ENCODE results near the gene SMCO3. TPM values are rescaled to one million over a fixed set of nuclear protein-coding genes. Genes with fewer than 3 reads are reported as not detected.

The SMCO3 gene
- polyA plus RNA-seq (2012; ENCODE audit: missing spikeins): 0.28 TPM

DNA sequence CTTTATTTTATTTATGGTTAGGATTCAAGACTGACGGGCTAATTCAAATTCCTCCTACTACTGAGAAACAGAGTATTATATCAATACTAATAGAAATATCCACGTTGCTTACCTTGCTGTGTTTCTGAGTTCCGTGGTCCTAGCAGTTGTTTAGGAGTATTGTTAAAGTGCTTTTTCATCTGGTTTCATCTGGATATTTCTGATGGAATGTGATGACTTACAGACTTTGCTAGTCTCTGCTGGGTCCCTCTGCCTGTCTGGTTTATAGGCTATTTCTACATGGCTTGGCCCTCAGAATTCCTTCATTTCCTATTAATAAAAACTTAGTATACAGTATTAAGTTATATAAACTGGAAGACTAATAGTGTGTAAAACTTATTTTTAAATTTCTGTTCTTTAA is at the start of gene SMCO3:
SMCO3 (minus strand) TSS at position 169 of the 400 bp plus-strand sequence. CDS start 7,502 bp downstream, outside the sequence.
- no peak for DNase-seq (ENCODE audit: insufficient read length)
- FAIRE-seq: no peak
- no peak for TF ChIP-seq TAF1 (IDR thresholded peaks at IDR 0.05; ENCODE audit: borderline replicate concordance, low read depth, low read length)
- TF ChIP-seq POLR2AphosphoS5 (IDR thresholded peaks at IDR 0.05; ENCODE audit: low read depth, low read length): no peak
- no peak for TF ChIP-seq POLR2A (IDR thresholded peaks at IDR 0.05; ENCODE audit: low read depth, low read length)

DNA sequence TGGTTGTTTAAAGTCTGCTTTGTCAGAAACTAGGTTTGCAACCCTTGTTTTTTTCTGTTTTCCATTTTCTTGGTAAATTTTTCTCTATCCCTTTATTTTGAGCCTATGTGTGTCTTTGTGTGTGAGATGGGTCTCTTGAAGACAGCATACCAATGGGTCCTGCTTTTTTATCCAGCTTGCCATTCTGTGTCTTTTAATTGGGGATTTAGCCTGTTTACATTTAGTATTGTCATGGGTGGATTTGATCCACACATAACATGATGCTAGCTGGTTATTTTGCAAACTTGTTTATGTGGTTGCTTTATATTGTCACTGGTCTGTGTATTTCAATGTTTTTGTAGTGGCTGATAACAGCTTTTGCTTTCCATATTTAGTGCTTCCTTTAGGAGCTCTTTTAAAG is 46.5 kb upstream of the SMCO3 start:
- no peak for TF ChIP-seq POLR2AphosphoS5 (IDR thresholded peaks at IDR 0.05; ENCODE audit: low read depth, low read length)
- TF ChIP-seq TAF1 (IDR thresholded peaks at IDR 0.05; ENCODE audit: borderline replicate concordance, low read depth, low read length): no peak
- no peak for TF ChIP-seq POLR2A (IDR thresholded peaks at IDR 0.05; ENCODE audit: low read depth, low read length)
- DNase-seq (ENCODE audit: insufficient read length): no peak
- FAIRE-seq: no peak

DNA sequence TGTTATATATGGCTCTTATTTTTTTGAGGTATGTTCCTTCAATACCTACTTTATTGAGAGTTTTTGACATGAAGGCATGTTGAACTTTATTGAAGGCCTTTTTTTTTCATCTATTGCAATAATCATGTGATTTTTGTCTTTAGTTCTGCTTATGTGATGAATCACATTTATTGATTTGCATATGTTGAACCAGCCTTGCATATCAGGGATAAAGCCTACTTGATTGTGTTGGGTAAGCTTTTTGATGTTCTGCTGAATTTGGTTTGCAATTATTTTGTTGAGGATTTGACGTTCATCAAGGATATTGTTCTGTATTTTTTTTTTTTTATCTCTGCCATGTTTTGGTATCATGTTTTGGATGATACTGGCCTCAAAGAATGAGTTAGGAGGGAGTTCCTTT is 44.5 kb upstream of the SMCO3 start:
- DNase-seq (ENCODE audit: insufficient read length) (no peak), FAIRE-seq (no peak)
- no peak for TF ChIP-seq POLR2AphosphoS5 (IDR thresholded peaks at IDR 0.05; ENCODE audit: low read depth, low read length)
- no peak for TF ChIP-seq POLR2A (IDR thresholded peaks at IDR 0.05; ENCODE audit: low read depth, low read length)
- TF ChIP-seq TAF1 (IDR thresholded peaks at IDR 0.05; ENCODE audit: borderline replicate concordance, low read depth, low read length): no peak

DNA sequence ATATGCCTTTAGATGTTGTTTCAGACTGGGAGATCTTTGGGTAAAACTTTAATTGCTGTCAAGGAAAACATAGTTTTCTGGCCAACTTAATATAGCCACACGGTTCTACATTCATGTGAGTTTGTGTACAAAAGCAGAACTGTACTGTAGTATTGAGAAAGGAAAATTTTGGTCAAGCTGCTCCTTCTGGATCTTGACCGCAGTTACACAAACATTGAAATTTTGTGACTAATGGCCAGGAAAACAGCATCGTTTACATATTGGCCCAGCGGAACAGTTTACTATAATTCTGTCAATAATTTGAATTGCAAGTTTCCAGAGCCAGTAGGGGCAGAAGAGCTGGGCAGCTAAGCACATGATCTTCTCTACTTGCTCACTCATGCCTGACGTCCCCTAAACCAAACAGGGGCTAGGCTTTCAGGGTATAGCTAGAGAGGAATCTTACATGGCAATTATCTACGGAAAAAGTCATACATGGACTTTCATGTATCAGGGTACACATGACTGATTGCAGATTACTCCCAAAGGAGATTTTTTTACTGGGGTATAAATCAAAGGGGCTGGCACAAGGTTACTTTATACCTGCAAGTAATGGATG is 40.7 kb upstream of the SMCO3 start:
- no peak for FAIRE-seq

DNA sequence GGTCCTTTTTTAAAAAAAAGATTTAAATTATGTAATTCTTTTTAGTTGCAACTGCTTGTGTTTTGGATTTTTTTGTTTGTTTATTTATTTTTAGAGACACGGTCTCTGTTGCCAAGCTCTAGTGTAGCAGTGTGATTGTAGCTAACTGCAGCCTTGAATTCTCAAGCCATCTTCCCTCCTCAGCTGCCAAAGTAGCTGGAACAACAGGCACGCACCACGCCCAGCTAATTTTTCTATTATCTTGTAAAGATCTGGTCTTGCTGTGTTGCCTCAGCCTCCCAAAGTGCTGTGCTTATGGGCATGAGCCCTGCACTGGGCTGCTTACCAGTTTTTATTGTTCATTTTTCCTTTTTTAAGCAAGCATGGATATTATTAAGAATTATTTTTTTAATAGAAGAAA is 40.0 kb upstream of the SMCO3 start:
- DNase-seq (ENCODE audit: insufficient read length) (no peak), FAIRE-seq (no peak)
- TF ChIP-seq POLR2A (IDR thresholded peaks at IDR 0.05; ENCODE audit: low read depth, low read length) (no peak), TAF1 (IDR thresholded peaks at IDR 0.05; ENCODE audit: borderline replicate concordance, low read depth, low read length) (no peak), POLR2AphosphoS5 (IDR thresholded peaks at IDR 0.05; ENCODE audit: low read depth, low read length) (no peak)

More for the DNA sequence above, 40.7 kb upstream of the SMCO3 start:
- no peak for DNase-seq (ENCODE audit: insufficient read length)
- TF ChIP-seq POLR2A (IDR thresholded peaks at IDR 0.05; ENCODE audit: low read depth, low read length): no peak
- no peak for TF ChIP-seq TAF1 (IDR thresholded peaks at IDR 0.05; ENCODE audit: borderline replicate concordance, low read depth, low read length)
- TF ChIP-seq POLR2AphosphoS5 (IDR thresholded peaks at IDR 0.05; ENCODE audit: low read depth, low read length): no peak

DNA sequence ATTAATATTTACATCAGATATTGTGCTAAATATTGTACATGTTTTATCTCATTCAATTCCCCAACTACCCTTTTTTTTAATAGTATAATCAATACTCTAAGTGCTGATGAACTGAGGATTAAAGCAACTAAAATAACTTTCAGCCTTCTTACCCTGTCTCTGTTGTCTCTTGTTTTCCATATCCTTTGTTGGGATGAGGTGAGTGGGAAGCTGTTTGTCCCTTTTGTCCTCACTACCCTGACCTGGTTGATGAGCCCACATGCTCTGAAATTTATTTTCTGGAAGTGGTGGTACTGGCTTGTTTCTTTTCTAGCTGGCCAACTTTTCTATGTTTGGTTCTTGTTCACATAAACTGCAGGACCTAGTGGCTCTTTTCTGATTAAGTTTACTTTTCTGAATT is 38.9 kb upstream of the SMCO3 start:
- FAIRE-seq (no peak), DNase-seq (ENCODE audit: insufficient read length) (no peak)
- no peak for TF ChIP-seq TAF1 (IDR thresholded peaks at IDR 0.05; ENCODE audit: borderline replicate concordance, low read depth, low read length)
- TF ChIP-seq POLR2A (IDR thresholded peaks at IDR 0.05; ENCODE audit: low read depth, low read length): no peak
- TF ChIP-seq POLR2AphosphoS5 (IDR thresholded peaks at IDR 0.05; ENCODE audit: low read depth, low read length): no peak

DNA sequence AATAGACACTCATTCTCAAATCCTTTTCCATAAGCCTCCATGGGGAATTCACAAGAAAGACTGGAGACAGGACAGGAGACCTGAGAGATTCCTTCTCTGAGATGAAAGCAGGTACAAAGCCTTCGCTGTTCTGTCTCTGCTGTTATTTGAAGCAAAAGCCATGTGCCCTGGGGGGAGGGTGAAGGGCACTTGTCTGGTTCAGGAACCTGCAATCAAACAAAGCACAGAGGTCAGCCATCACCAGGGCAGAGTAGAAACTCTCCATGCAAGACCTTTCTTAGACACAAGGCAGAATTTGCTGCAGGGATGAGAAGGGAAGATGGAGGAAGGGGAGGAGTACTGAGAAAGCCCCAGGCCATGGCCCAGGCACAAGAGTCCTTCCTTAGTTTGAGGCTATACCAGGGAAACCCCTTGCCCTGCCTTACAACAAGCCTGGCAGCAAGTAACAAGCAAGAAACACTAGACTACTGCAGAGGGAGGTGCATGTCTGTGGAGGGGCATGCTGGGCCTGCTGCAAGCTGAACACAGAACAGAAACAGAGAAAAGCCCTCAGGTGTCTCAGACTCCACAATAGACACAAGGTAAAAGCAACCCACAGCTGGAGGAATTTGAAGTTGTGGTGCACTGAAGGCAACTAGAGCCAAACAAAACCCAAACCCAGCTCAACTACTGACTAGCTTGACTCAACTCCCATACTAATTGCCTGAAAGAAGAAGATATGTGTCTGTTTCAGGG is 37.1 kb upstream of the SMCO3 start:
- TF ChIP-seq POLR2AphosphoS5 (IDR thresholded peaks at IDR 0.05; ENCODE audit: low read depth, low read length) (no peak), POLR2A (IDR thresholded peaks at IDR 0.05; ENCODE audit: low read depth, low read length) (no peak), TAF1 (IDR thresholded peaks at IDR 0.05; ENCODE audit: borderline replicate concordance, low read depth, low read length) (no peak)
- DNase-seq (ENCODE audit: insufficient read length) (no peak), FAIRE-seq (no peak)

DNA sequence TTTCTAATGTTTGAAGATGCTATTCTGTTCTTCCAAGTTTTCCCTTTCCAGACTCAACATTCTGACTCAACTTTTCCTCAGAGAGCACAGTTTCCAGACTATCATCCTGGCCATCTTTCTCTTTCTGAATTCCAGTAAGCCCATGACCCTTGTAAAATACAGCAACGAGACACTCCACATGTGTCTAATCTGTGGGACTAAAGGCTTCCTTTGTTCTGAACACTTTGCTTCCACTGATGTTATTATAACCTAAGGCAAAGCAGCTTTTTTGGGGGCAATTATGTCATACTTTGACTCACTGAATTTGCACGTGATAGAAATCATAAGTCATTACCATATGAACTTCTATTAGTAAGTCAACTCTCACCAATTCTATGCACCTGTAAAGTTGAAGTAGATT is 35.7 kb upstream of the SMCO3 start:
- FAIRE-seq (no peak), DNase-seq (ENCODE audit: insufficient read length) (no peak)
- no peak for TF ChIP-seq POLR2AphosphoS5 (IDR thresholded peaks at IDR 0.05; ENCODE audit: low read depth, low read length)
- TF ChIP-seq POLR2A (IDR thresholded peaks at IDR 0.05; ENCODE audit: low read depth, low read length): no peak
- TF ChIP-seq TAF1 (IDR thresholded peaks at IDR 0.05; ENCODE audit: borderline replicate concordance, low read depth, low read length): no peak

DNA sequence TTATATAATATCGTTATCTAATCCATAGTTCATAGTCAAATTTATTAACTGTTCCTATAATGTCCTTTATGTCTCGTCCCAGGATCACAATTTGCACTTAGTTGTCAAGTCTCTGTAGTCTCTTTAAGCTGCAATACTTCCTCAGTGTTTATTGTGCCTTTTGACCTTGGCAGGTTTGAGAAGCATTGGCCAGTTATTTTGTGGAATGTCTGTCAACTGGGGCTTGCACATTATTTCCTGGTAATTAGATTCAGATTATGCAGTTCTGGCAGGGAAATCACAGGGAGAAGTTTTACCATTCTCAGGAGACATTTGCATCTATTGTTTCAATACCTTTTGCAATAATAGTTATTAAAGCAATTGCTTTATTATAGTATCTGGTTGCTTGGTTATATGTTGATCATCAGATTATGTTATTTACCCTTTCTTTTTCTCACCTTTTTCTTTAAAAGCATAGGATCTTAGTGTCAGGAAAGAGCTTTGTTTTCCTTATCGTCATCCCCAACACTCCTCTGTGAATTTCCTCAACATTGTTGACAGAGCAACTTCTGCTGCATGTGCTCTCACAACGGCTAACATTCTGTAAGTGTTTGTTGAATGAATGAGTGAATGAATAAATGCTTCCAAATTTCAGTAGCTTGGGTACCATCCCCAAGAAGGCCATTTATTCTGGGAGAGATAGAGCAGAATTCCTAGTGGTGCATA is 33.0 kb upstream of the SMCO3 start:
- DNase-seq (ENCODE audit: insufficient read length) (no peak), FAIRE-seq (no peak)
- TF ChIP-seq POLR2A (IDR thresholded peaks at IDR 0.05; ENCODE audit: low read depth, low read length) (no peak), POLR2AphosphoS5 (IDR thresholded peaks at IDR 0.05; ENCODE audit: low read depth, low read length) (no peak), TAF1 (IDR thresholded peaks at IDR 0.05; ENCODE audit: borderline replicate concordance, low read depth, low read length) (no peak)

DNA sequence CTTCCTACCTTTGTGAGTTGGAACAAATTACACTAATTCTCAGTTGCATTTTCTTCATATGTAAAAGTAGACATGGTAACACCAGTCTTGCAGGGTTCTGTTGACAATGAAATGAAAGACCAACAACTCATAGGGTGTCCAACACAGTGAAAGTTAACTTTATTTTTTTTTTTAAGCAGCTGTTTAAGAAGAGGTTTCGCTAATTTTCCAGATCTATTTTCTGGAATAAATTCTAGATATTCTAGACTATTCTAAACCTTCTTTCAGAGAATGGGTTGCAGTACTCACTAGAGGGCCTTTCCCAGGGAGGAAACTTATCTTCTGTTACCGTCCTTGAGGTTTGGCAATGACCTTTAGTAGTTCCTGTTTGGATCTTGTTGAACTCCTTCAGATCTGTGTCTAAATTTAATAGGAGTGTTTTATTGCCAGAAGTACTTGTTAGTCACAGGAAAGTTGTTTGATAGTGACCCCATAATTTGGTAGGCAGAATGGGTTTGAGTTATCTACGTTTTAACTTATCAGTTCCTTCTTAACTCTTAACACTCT is 32.1 kb upstream of the SMCO3 start:
- TF ChIP-seq TAF1 (IDR thresholded peaks at IDR 0.05; ENCODE audit: borderline replicate concordance, low read depth, low read length): no peak
- no peak for TF ChIP-seq POLR2A (IDR thresholded peaks at IDR 0.05; ENCODE audit: low read depth, low read length)
- no peak for TF ChIP-seq POLR2AphosphoS5 (IDR thresholded peaks at IDR 0.05; ENCODE audit: low read depth, low read length)
- DNase-seq (ENCODE audit: insufficient read length): no peak
- no peak for FAIRE-seq

DNA sequence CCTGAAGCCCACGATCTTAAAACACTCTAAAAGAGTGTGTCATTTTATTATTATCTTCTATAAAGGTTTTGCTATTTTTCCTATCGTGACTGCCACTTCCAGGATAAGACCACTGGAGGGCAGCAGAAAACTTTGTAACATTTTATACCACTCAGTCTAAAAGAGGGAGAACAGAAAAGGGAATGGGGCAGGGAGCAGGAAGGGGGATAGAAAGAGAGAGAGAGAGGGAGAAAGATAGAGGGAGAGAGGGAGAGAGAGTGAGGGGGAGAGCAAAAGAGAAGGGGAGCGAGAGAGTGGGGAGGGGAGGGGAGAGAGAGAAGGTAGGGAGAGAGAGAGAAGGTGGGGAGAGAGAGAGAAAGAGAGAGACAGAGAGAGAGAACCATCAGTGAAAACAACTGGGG is 31.4 kb upstream of the SMCO3 start:
- DNase-seq (ENCODE audit: insufficient read length) (peak; percentile 14), FAIRE-seq (peak; percentile 79)
- TF ChIP-seq POLR2A (IDR thresholded peaks at IDR 0.05; ENCODE audit: low read depth, low read length): no peak
- no peak for TF ChIP-seq POLR2AphosphoS5 (IDR thresholded peaks at IDR 0.05; ENCODE audit: low read depth, low read length)
- no peak for TF ChIP-seq TAF1 (IDR thresholded peaks at IDR 0.05; ENCODE audit: borderline replicate concordance, low read depth, low read length)

All from GM12892 (cell line).